HG03159 (cell line): ENCODE measurements around the gene TRAF2.

Source experiments
- ATAC-seq: cut with Tn5 transposase; IDR thresholded peaks from one replicate; pipeline ENCODE4 v1.9.1; 2021; ENCODE audit warnings: mild to moderate bottlenecking, moderate library complexity; ENCODE audit not compliant: unreplicated experiment

TRAF2 gene

DNA sequence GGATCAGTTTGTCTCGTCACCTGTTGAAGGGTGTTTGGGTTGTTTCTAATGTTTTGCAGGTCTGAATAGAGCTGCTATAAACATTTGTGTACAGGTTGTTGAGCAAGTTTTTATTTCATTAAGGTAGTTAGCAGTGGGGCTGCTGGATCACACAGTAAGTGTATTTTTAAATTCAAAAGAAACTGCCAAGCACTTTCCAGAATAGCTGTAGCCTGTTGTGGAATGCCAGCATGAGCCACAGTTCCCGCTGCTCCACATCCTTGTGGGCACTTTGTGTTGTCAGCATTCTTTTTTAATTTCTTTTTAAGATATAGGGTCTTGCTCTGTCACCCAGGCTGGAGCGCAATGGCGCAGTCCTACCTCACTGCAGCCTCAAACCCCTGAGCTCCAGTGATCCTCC lies 43.7 kb downstream of the TRAF2 start:
- no peak for ATAC-seq

DNA sequence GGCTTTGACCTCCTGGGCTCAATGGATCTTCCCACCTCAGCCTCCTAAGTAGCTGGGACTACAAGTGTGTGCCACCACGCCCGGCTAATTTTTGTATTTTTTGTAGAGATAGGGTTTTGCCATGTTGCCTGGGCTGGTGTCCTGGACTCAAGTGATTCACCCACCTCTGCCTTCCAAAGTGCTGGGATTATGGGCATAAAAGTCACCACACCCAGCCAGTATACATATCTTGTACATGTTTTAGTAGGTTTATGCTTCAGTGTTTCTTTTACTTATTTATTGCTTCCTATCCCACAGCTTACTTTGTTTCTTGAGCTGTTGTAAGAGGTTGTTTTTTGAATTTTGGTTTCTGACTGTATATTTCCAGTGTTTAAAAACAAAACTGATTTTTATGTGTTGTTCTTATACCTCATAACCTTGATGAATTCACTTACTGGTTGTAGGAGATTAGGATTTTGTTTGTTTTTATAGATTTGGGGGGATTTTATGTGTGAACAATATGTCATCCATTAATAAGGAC lies 45.4 kb downstream of the TRAF2 start:
- no peak for ATAC-seq

DNA sequence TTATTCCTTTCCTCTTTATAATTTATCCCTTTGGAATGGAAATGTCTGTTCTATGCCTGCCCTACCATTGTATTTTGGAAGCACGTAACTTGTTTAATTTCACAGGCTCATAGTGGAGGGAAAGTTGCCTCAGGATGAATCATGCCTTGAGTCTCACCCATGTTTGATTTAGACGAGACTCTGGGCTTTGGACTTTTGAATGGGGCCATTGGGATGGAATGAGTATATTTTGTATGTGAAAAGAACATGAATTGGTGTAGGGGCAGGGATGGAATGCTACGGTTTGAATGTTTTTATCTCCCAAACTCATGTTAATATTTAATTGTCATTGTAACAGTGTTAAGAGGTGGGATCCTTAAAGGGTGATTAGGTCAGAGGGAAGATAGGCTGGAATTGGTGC lies 48.0 kb downstream of the TRAF2 start:
- ATAC-seq: no peak

DNA sequence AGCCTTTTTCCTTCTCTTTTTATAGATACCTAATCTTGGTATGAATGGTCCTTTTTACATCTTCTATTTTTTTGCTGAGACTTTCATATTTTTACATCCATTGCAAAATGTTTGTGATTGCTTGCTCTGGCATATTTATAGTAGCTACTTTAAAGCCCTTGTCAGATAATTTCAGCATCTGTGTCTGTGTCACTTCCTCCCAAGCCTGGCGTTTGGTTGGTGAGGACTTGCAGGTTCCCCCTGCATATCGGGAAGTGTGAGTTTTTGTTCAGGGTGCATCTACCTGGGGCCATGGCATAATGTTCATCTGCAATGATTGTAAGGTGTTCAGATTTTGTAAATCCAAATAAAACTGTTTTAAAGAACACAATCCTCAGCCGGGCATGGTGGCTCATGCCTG lies 49.3 kb downstream of the TRAF2 start:
- no peak for ATAC-seq

DNA sequence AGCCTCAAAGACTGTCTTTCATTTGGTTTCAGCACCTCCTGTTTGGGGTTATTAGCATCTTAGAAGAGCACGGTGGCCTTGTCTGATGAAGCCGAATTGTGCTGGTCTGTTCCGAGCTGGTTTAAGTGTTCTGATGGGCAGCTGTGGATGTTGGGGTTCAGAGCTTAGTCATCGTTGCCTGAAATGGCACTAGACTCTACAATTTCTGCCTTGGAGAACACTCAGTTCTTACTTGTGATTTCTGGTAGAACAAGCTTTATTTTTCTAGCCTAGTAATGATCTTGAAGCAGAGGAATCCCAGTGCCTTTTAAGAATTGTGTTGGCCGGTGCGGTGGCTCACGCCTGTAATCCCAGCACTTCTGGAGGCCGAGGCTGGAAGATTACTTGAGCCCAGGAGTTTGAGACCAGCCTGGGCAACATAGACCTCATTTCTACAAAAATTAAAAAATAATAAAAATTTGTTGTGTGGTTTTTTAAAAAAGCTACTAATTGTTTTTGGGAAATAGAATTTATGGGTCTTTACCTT lies 50.4 kb downstream of the TRAF2 start:
- no peak for ATAC-seq

DNA sequence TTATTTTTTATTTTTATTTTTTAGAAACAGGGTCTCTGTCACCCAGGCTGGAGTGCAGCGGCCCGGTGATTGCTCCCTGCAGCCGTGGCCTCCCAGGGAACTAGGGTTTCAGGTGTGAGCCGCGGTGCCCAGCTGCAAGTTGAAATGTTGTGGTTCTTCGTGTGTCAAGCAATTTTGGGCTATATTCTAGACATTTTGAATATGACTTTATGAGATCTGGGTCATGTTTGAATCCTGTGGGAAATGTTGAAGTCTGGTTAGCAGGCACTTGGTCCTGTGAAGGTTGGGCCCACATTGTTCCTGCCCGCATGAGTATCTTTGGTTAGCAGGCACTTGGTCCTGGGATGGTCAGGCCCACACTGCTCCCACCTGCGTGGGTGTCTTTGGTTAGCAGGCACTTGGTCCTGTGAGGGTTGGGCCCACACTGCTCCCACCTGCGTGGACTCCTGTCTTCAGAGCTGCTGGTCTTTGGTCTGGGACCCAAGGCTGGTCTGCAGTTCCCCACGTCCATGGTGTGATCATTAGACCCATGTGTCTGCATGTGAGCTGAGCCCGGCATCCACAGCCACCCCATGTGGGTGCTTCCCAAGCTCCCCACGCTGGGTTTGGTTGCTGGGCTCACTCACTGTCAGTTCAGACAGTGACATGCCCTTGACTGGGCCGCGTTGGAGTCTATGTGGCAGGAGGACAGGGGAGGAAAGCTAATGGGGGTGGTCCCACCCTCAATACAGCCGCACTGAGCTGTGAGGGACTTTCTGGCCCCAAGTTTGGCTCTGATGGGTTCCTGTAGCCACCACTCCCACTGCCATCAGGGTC lies 51.1 kb downstream of the TRAF2 start:
- ATAC-seq: no peak

DNA sequence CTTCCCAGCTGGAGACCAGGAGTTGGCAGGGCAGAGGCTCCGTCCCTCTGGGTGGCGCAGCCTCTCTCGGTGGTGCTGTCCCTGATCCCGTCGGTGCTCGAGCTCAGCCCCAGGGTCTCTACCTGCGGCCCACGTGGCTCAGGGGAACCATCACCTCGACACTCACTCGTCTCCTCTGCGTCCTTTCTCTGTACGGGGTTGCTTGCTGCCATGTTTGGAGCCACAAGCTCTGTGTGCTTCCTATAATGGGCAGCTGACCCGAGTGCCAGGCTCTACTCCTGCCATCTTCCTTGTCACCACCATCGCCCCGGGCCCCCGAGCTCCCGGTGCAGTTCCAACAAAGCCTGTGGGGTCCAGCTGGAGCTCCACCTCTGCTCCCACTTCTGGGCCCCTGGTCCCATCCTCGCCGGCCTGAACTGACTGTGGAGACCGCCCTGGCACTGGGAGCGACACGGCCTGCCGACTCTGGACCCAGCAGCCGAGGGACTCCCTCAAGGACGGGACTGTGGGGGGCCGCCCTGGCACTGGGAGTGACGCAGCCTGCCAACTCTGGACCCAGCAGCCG lies 53.2 kb downstream of the TRAF2 start:
- ATAC-seq: no peak

DNA sequence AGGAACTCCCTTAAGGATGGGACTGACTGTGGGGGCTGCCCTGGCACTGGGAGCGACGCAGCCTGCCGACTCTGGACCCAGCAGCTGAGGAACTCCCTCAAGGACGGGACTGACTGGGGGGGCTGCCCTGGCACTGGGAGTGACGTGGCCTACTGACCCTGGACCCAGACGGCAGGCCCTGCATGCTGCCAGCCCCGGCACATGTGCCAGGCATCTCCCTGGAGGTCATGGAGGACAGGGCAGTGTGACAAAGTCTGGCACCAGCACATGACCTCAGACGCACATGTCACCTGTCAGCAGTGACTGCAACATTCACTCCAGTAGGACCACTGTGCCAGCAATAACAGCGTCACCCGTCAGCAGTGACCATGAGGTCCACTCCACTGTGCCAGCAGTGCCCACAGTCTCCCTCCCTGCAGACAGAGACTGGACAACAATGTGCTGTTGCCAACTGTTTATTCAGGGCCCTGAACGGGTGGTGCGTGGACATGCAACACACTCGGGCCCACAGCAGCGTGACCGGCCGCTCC lies 53.7 kb downstream of the TRAF2 start:
- ATAC-seq: no peak

DNA sequence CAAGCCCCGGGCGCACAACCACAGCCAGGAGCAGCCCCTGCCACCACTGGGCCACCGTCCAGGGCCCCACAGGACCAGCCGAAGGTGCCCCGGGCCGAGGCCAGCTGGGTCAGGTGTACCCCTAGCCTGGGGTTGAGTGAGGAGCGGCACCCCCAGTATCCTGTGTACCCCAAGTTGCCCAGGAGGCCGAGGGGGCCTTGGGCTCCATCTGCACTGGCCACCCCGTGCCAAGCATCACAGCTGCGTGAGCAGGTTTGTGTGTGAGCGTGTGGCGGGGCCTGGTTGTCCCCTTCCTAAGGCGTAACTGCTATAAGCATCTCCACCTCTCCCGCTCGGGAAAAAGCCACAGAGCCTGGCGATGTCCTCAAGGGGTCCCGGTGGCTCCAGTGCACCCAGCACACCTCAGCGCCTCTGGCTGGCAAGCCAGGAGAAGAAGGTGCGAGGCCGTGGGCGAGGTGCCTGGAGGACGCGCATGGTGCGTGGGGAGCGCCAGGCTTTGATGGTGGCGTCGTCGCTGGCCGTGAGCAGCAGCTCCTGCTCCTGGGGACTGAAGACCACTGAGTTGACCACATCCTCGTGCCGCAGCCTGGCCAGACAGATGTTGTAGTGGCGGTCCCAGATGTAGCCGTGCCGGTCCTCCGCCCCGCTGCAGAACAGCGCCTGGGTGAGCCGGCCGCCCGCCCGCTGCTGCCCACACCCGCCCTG lies 54.4 kb downstream of the TRAF2 start:
- ATAC-seq: no peak

DNA sequence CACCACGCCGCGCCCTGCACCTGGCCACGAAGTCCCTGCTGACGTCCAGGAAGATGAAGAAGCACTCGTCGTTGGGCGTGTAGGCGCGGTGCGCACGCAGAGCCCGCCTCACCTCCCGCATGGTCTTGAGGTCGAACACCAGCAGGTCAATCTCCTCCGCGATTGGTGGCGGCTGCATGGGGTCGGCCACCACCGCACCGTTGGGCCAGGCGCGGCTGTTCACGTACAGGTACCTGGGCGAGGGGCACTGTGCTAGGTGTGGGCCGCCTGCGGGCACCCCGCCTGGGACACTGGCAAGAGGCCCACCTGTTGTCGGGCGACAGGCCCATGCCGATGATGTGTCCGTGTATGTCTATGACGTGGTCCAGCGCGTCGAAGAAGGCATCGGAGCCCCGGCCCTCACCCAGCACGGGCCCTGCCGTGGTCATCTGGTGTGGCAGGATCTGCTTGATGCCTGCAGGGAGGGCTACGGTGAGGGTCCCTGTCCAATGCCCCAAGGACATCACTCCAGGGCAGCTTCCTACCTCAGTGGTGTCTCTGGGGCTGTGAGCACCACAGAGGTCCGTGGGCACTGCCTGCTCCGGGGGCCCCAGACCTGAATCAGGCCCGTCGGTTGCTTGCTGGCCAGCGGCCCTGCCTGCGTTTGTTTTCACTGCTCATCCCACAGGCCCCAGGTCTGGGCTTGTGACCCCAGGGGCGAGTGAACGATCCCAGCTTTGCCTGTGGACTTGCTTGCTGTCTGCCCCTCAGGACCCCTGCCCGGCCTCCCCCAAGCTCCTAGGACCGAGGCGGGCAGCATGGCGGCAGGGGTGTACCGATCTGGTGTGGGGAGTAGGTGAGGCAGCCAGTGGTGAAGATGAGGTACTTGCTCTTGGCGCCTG lies 55.2 kb downstream of the TRAF2 start:
- ATAC-seq: no peak

DNA sequence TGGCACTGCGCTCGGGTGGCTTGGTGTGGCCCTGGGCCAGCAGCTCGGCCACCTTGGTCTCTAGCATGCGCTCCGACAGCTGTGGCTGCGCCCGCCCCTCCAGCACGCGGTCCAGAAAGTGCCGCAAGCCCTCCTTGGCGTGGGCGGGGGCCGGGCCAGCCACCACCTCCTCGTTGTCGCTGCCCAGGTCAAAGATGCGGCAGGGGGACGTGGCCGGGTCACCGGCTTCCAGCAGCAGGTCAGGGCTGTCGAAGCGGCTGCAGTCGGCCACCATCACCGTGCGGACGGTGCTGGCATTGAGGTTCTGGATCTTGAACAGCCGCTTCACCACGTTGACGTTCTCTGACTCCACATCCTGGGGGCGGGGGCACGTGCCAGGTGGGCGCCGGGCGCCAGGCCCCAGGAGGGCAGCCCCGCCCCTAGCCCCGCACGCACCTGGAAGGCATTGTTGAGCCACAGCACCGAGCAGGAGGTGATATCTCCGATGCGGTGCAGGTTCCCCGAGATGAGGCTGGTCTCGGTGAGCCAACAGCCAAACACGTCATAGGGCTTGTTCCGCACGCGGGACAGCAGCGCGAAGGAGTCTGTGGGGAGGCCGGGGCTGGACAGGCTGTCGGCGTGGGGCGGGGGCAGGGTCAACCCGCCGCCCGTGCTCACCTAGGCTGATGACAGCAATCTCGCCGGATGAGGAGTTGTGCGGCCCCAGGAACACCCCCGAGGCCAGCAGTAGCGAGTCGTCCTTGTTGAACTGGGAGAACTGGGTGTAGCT lies 56.0 kb downstream of the TRAF2 start:
- ATAC-seq: no peak

DNA sequence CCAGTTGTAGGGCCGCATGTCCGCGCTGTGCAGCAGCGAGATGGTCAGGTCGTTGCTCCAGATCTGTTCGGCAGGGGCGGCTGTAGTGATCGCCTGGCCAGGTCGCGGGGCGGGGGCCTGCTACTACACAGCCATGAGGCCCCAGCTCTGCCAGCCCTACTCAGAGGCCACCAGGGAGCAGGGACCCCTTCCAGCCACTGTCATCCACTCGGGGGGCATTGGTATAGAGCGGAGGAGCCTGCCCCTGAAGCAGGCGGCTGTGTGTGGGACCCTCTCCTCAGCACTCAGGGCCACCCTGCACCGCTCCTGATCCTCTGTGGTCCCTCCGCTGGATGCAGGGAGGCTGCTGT lies 56.5 kb downstream of the TRAF2 start:
- no peak for ATAC-seq

DNA sequence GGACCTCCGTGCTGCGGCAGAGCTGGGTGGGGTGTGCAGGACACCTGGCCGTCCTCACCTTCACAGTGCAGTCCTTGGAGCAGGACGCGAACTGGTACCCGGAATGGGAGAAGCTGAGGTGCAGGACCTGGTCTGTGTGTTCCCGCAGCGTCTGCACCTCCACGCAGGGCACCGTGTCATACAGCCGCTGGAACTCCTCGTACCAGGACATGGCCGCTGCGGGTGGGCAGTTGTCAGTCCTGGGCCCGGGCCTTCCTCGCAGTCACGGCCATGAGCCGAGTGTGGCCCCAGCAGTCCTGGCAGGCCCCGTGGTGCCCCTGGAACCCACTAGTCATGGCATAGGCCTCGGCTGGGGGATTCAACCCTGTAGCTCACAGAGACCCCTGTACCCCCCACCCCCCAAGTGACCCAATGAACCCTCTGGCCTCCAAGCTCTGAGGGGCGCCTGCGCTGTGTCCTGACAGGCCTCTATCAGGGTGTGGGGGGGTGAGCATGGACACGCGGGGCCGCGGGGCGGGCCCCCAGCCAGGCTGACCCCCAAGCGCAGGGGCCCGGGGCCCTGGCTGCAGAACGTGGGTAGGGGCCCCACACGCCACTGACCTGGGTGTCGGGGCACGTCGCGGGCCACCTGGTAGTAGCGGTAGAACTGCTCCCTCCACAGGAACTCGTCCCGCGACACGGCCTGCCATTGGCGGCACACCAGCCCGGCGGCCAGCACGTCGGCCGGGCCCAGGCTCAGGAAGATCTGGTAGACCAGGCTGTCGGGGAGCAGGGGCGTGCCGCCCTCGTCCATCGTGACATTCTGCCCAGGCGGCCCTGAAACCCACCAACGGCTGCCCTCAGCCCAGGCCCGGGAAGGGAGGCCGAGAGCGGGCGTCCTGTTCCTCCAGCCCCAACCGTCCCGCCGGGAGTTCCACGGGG lies 57.2 kb downstream of the TRAF2 start:
- ATAC-seq: peak; percentile 21

DNA sequence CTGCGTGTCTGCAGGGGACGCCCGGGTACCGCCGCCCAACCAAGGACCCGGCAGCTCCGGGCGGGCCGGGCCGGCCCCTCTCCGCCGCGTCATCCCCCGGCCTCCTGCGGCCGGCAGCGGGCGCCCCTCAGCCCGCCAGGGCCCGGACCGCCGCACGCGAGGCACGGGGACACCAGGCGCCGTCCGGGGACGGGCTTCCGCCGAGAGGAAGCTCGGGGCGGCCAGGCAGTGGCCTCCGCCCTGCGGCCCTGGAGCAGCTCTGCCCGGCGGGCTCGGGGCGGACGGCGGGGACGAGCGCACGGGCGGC lies 57.8 kb downstream of the TRAF2 start:
- peak; percentile 34 for ATAC-seq

DNA sequence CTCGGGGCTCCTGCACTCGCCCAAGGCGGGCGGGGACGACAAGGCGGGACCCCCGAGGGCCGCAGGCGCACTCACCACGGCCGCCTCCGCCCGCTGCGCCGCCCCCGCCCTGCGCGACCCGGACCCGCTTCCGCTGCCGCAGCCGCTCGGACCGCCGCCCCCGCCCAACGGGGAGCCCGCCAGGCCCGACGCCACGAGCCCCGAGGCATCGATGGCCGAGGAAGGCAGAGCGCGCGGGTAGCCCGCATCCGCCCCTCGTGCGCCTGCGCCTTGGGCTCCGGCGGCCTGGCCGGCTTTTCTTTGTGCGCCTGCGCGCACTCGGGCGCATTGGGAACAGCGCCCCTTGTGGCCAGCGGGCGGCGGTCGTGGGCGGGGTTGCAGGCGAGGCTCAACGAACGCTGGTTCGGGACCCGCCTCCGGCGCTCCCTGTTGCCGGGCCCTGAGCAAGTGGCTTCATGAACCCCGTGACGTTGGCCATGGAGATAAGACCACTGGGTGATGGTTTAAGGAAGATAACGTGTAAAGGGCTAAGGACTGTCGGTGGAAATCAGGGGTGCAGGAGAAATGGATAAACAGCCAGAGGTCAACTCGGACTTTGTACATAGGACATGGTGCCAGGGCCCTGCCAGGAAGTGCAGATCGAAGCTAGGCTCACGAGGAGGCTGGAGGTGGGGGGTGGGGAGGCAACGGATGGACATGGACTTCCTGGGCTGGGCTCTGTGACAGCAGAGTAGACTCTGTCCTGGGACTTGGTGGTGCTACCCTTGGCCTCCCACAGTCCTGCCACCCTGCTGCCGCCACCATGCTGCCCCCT lies 58.4 kb downstream of the TRAF2 start, which contains the start of the genes C8G and FBXW5:
C8G (plus strand) TSS at position 725 of the 814 bp plus-strand sequence; CDS start at position 803, 78 bp downstream.
FBXW5 (minus strand) TSS at position 220 of the 814 bp plus-strand sequence. CDS start 655 bp downstream, outside the sequence.
- ATAC-seq: peak; percentile 74

DNA sequence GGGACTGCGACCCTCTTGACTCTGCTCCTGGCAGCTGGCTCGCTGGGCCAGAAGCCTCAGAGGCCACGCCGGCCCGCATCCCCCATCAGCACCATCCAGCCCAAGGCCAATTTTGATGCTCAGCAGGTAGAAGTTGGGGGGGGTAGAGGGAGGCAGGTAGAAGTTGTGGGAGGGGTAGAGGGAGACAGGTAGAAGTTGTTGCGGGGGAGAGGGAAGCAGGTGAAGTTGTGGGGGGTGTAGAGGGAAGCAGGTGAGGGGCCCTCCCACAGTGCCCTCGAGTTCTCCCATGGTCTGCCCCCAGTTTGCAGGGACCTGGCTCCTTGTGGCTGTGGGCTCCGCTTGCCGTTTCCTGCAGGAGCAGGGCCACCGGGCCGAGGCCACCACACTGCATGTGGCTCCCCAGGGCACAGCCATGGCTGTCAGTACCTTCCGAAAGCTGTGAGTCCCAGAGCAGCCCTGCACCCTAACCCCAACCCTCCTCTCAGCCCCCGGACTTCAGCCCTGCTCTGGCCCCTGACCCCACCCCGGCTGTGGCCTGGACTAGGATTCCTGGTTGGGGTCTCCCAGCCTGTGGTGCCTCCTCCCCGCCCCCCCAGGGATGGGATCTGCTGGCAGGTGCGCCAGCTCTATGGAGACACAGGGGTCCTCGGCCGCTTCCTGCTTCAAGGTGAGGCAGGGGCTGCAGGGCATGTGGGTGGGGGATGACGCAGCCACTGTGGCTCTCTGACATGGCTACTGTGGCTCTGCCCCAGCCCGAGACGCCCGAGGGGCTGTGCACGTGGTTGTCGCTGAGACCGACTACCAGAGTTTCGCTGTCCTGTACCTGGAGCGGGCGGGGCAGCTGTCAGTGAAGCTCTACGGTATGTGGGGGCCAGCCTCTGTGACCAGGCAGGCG lies 59.3 kb downstream of the TRAF2 start:
- ATAC-seq: no peak
